ENCODE data around the gene ELOA.
"Not testable (repeated sequence)": the region's sequence is repeated elsewhere in the genome, so short reads cannot be mapped to it uniquely, and the experiment has no call there.

Gene ELOA

GRCh38 chr1:23774174-23774880, 31.1 kb downstream of the ELOA start:
- no peaks in the 10 kb centered on the region for H3K27me3 ChIP-seq (ENCODE audit: insufficient read depth, insufficient read length)
- no peaks in the 10 kb centered on the region for H3K4me1 ChIP-seq (ENCODE audit: insufficient read depth, insufficient read length)
- no peak overlapping the region for H3K9ac ChIP-seq (ENCODE audit: insufficient read length, low read depth)
- H3K36me3 ChIP-seq (ENCODE audit: insufficient read depth, insufficient read length, low read length) = peaks cover 12% of the 10 kb centered on the region
- TF ChIP-seq SUZ12 (IDR thresholded peaks at IDR 0.05; ENCODE audit: extremely low read depth, insufficient read depth, insufficient read length) (no peak), YY1 (IDR thresholded peaks at IDR 0.05; ENCODE audit: insufficient read depth, insufficient read length) (no peak), ZNF274 (IDR thresholded peaks at IDR 0.05; ENCODE audit: low read depth, low read length) (no peak)
- no peaks in the 10 kb centered on the region for H3K9me3 ChIP-seq (ENCODE audit: insufficient read depth, low read length)
- no peak overlapping the region for H3K4me3 ChIP-seq (ENCODE audit: insufficient read length, low read depth)
- DNase-seq (ENCODE audit: low read depth, low spot score) = no peak

GRCh38 chr1:23776217-23776616, 32.9 kb downstream of the ELOA start:
- no peak for TF ChIP-seq ZNF274 (IDR thresholded peaks at IDR 0.05; ENCODE audit: low read depth, low read length)
- TF ChIP-seq YY1 (IDR thresholded peaks at IDR 0.05; ENCODE audit: insufficient read depth, insufficient read length) = no peak
- no peak for TF ChIP-seq SUZ12 (IDR thresholded peaks at IDR 0.05; ENCODE audit: extremely low read depth, insufficient read depth, insufficient read length)
- Histone ChIP-seq H3K9ac (ENCODE audit: insufficient read length, low read depth) (no peak overlapping the region), H3K9me3 (ENCODE audit: insufficient read depth, low read length) (no peaks in the 10 kb centered on the region)

GRCh38 chr1:23777979-23778814, 34.9 kb downstream of the ELOA start, which contains the start of gene PITHD1:
Gene PITHD1, plus strand, starts transcription at chr1:23778418. Its CDS starts 98 bp downstream, at chr1:23778516.
- H3K4me3 ChIP-seq (ENCODE audit: insufficient read length, low read depth) = peak within 1 kb of the TSS; percentile 82
- peaks cover 27% of the 10 kb centered on the region for H3K36me3 ChIP-seq (ENCODE audit: insufficient read depth, insufficient read length, low read length)
- no peaks in the 10 kb centered on the region for H3K9me3 ChIP-seq (ENCODE audit: insufficient read depth, low read length)
- peak; percentile 69 for DNase-seq (ENCODE audit: low read depth, low spot score)
- no peaks in the 10 kb centered on the region for H3K27me3 ChIP-seq (ENCODE audit: insufficient read depth, insufficient read length)
- no peaks in the 10 kb centered on the region for H3K4me1 ChIP-seq (ENCODE audit: insufficient read depth, insufficient read length)
- peak within 1 kb of the TSS; percentile 97 for H3K9ac ChIP-seq (ENCODE audit: insufficient read length, low read depth)
- TF ChIP-seq SUZ12 (IDR thresholded peaks at IDR 0.05; ENCODE audit: extremely low read depth, insufficient read depth, insufficient read length) (no peak), ZNF274 (IDR thresholded peaks at IDR 0.05; ENCODE audit: low read depth, low read length) (no peak), YY1 (IDR thresholded peaks at IDR 0.05; ENCODE audit: insufficient read depth, insufficient read length) (no peak)

More at GRCh38 chr1:23776217-23776616, 32.9 kb downstream of the ELOA start:
- Histone ChIP-seq H3K4me1 (ENCODE audit: insufficient read depth, insufficient read length) (no peaks in the 10 kb centered on the region), H3K36me3 (ENCODE audit: insufficient read depth, insufficient read length, low read length) (peaks cover 18% of the 10 kb centered on the region), H3K27me3 (ENCODE audit: insufficient read depth, insufficient read length) (no peaks in the 10 kb centered on the region), H3K4me3 (ENCODE audit: insufficient read length, low read depth) (no peak overlapping the region)
- no peak for DNase-seq (ENCODE audit: low read depth, low spot score)

- Histone ChIP-seq H3K9ac (ENCODE audit: insufficient read length, low read depth) (peak overlapping the region; percentile 36), H3K4me1 (ENCODE audit: insufficient read depth, insufficient read length) (no peaks in the 10 kb centered on the region), H3K27me3 (ENCODE audit: insufficient read depth, insufficient read length) (no peaks in the 10 kb centered on the region), H3K4me3 (ENCODE audit: insufficient read length, low read depth) (no peak overlapping the region), H3K9me3 (ENCODE audit: insufficient read depth, low read length) (no peaks in the 10 kb centered on the region), H3K36me3 (ENCODE audit: insufficient read depth, insufficient read length, low read length) (peaks cover 27% of the 10 kb centered on the region)
- TF ChIP-seq SUZ12 (IDR thresholded peaks at IDR 0.05; ENCODE audit: extremely low read depth, insufficient read depth, insufficient read length) = no peak
- DNase-seq (ENCODE audit: low read depth, low spot score) = no peak
Measured at GRCh38 chr1:23779826-23780371, 36.6 kb downstream of the ELOA start.

- H3K36me3 ChIP-seq (ENCODE audit: insufficient read depth, insufficient read length, low read length) = peaks cover 50% of the 10 kb centered on the region
Measured at GRCh38 chr1:23783141-23783540, 39.9 kb downstream of the ELOA start.

GRCh38 chr1:23784846-23785245, 41.6 kb downstream of the ELOA start:
- H3K36me3 ChIP-seq (ENCODE audit: insufficient read depth, insufficient read length, low read length) = peaks cover 47% of the 10 kb centered on the region
- no peak overlapping the region for H3K9ac ChIP-seq (ENCODE audit: insufficient read length, low read depth)
- H3K4me1 ChIP-seq (ENCODE audit: insufficient read depth, insufficient read length) = peaks cover 2% of the 10 kb centered on the region
- no peaks in the 10 kb centered on the region for H3K27me3 ChIP-seq (ENCODE audit: insufficient read depth, insufficient read length)
- H3K9me3 ChIP-seq (ENCODE audit: insufficient read depth, low read length) = no peaks in the 10 kb centered on the region
- DNase-seq (ENCODE audit: low read depth, low spot score) = no peak
- H3K4me3 ChIP-seq (ENCODE audit: insufficient read length, low read depth) = no peak overlapping the region
- TF ChIP-seq ZNF274 (IDR thresholded peaks at IDR 0.05; ENCODE audit: low read depth, low read length) = no peak
- TF ChIP-seq SUZ12 (IDR thresholded peaks at IDR 0.05; ENCODE audit: extremely low read depth, insufficient read depth, insufficient read length) = no peak
- TF ChIP-seq YY1 (IDR thresholded peaks at IDR 0.05; ENCODE audit: insufficient read depth, insufficient read length) = no peak

More at GRCh38 chr1:23783141-23783540, 39.9 kb downstream of the ELOA start:
- not testable (repeated sequence) for H3K27me3 ChIP-seq (ENCODE audit: insufficient read depth, insufficient read length); H3K4me1 ChIP-seq (ENCODE audit: insufficient read depth, insufficient read length); H3K4me3 ChIP-seq (ENCODE audit: insufficient read length, low read depth); H3K9ac ChIP-seq (ENCODE audit: insufficient read length, low read depth); DNase-seq (ENCODE audit: low read depth, low spot score); H3K9me3 ChIP-seq (ENCODE audit: insufficient read depth, low read length)

- H3K9me3 ChIP-seq (ENCODE audit: insufficient read depth, low read length) = no peaks in the 10 kb centered on the region
- DNase-seq (ENCODE audit: low read depth, low spot score) = no peak
- TF ChIP-seq SUZ12 (IDR thresholded peaks at IDR 0.05; ENCODE audit: extremely low read depth, insufficient read depth, insufficient read length) = no peak
- TF ChIP-seq ZNF274 (IDR thresholded peaks at IDR 0.05; ENCODE audit: low read depth, low read length) = no peak
- TF ChIP-seq YY1 (IDR thresholded peaks at IDR 0.05; ENCODE audit: insufficient read depth, insufficient read length) = no peak
- H3K9ac ChIP-seq (ENCODE audit: insufficient read length, low read depth) = no peak overlapping the region
- H3K27me3 ChIP-seq (ENCODE audit: insufficient read depth, insufficient read length) = no peaks in the 10 kb centered on the region
- no peak overlapping the region for H3K4me3 ChIP-seq (ENCODE audit: insufficient read length, low read depth)
- H3K4me1 ChIP-seq (ENCODE audit: insufficient read depth, insufficient read length) = peaks cover 2% of the 10 kb centered on the region
- peaks cover 31% of the 10 kb centered on the region for H3K36me3 ChIP-seq (ENCODE audit: insufficient read depth, insufficient read length, low read length)
Measured at GRCh38 chr1:23787701-23788100, 44.4 kb downstream of the ELOA start.

Data from NT2/D1 (cell line).